Measurements from ENCODE around the gene SLFN14.

DNA sequence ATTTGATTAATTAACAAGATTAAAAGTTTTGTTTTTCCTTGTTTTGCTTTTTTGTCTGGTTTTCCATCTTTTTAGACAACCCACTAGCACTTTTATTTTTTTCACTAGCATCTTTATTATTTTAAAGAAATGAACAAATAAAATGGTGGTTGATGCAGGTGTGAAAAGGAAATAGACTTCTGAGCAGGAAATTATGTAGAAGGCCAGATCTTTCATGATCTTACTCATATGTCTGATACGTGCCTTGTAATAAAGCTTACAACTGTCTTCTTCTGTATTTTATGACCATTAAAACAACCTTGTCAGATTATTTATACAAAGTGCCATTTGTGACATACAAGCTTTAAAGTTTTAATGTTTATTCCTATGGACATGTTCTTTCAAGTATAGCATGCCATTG is 29.5 kb downstream of the SLFN14 start:
- TF ChIP-seq, protein P1, sequence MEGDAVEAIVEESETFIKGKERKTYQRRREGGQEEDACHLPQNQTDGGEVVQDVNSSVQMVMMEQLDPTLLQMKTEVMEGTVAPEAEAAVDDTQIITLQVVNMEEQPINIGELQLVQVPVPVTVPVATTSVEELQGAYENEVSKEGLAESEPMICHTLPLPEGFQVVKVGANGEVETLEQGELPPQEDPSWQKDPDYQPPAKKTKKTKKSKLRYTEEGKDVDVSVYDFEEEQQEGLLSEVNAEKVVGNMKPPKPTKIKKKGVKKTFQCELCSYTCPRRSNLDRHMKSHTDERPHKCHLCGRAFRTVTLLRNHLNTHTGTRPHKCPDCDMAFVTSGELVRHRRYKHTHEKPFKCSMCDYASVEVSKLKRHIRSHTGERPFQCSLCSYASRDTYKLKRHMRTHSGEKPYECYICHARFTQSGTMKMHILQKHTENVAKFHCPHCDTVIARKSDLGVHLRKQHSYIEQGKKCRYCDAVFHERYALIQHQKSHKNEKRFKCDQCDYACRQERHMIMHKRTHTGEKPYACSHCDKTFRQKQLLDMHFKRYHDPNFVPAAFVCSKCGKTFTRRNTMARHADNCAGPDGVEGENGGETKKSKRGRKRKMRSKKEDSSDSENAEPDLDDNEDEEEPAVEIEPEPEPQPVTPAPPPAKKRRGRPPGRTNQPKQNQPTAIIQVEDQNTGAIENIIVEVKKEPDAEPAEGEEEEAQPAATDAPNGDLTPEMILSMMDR (IDR thresholded peaks at IDR 0.05), result no peak
- TF ChIP-seq, protein P2, sequence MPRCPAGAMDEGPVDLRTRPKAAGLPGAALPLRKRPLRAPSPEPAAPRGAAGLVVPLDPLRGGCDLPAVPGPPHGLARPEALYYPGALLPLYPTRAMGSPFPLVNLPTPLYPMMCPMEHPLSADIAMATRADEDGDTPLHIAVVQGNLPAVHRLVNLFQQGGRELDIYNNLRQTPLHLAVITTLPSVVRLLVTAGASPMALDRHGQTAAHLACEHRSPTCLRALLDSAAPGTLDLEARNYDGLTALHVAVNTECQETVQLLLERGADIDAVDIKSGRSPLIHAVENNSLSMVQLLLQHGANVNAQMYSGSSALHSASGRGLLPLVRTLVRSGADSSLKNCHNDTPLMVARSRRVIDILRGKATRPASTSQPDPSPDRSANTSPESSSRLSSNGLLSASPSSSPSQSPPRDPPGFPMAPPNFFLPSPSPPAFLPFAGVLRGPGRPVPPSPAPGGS (IDR thresholded peaks at IDR 0.05), result no peak
- no peak for TF ChIP-seq PHF8 (IDR thresholded peaks at IDR 0.05; ENCODE audit: borderline replicate concordance, low read depth)
- TF ChIP-seq, protein P3, sequence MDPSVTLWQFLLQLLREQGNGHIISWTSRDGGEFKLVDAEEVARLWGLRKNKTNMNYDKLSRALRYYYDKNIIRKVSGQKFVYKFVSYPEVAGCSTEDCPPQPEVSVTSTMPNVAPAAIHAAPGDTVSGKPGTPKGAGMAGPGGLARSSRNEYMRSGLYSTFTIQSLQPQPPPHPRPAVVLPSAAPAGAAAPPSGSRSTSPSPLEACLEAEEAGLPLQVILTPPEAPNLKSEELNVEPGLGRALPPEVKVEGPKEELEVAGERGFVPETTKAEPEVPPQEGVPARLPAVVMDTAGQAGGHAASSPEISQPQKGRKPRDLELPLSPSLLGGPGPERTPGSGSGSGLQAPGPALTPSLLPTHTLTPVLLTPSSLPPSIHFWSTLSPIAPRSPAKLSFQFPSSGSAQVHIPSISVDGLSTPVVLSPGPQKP (IDR thresholded peaks at IDR 0.05; ENCODE audit: low read depth, low read length), result no peak
- no peak for TF ChIP-seq BHLHE40 (IDR thresholded peaks at IDR 0.05; ENCODE audit: low read depth, low read length)
